Measurements from ENCODE around the gene ZNF613. TPM values are rescaled to one million over a fixed set of nuclear protein-coding genes. Genes with fewer than 3 reads are reported as not detected.
A peak's percentile ranks its signal among the peaks of the same experiment; 100 is the strongest.
"Not testable (repeated sequence)": the region's sequence is repeated elsewhere in the genome, so short reads cannot be mapped to it uniquely, and the experiment has no call there.

The ZNF613 gene
- total and polyA plus RNA-seq, 2 donors (not counting 1 experiment from before 2014, with no cell fraction given): 4.6 to 11.2 TPM

DNA sequence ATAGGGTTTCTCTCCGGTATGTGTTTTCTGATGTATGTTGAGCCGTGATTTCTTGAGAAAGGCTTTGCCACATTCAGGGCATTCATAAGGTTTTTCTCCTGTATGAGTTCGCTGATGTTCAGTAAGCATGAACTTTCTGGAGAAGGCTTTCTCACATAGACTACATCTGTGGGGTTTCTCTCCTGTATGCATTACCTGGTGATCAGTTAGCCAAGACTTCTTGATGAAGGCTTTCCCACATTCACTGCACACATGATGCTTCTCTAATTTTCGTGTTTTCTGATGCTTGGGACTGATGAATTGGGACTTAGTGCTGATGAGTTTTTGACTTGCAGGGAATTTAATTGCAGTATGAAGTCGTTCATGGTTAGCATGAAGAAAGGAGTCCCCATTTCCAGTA, 38.3 kb downstream of the ZNF613 start:
- Histone ChIP-seq H3K4me3 (replicated peaks in 1 of 4; ENCODE audit: control extremely low read depth in 1 of 4, insufficient read depth in 1 of 4, low read depth in 3 of 4, low read length in 4 of 4) (no peak overlapping the region), H3K79me2 (ENCODE audit: control insufficient read depth, insufficient read depth, low read length) (no peaks in the 10 kb centered on the region), H3K9ac (ENCODE audit: insufficient read depth, low read length) (no peak overlapping the region), H3K4me1 (ENCODE audit: control insufficient read depth, extremely low read depth, insufficient read depth, low read length) (no peaks in the 10 kb centered on the region), H3K4me2 (ENCODE audit: extremely low read depth, insufficient read depth, low read length) (no peak overlapping the region), H4K20me1 (ENCODE audit: control insufficient read depth, extremely low read depth, insufficient read depth, low read length) (no peaks in the 10 kb centered on the region), H2AFZ (ENCODE audit: low read length) (no peak overlapping the region), H3K9me3 (ENCODE audit: control insufficient read depth, insufficient read depth, low read depth, low read length) (peaks cover 3% of the 10 kb centered on the region), H3K27me3 (ENCODE audit: control insufficient read depth, insufficient read depth, low read length) (no peaks in the 10 kb centered on the region), H3K36me3 (ENCODE audit: control insufficient read depth, insufficient read depth, low read length) (peaks cover 18% of the 10 kb centered on the region), H3K27ac (ENCODE audit: insufficient read depth, low read length) (no peak overlapping the region)
- no peak for DNase-seq (ENCODE audit: low read depth in 2 of 2)
- no peak for TF ChIP-seq EZH2 (IDR thresholded peaks at IDR 0.05; ENCODE audit: low read length, missing control alignments)
- TF ChIP-seq, protein P1, sequence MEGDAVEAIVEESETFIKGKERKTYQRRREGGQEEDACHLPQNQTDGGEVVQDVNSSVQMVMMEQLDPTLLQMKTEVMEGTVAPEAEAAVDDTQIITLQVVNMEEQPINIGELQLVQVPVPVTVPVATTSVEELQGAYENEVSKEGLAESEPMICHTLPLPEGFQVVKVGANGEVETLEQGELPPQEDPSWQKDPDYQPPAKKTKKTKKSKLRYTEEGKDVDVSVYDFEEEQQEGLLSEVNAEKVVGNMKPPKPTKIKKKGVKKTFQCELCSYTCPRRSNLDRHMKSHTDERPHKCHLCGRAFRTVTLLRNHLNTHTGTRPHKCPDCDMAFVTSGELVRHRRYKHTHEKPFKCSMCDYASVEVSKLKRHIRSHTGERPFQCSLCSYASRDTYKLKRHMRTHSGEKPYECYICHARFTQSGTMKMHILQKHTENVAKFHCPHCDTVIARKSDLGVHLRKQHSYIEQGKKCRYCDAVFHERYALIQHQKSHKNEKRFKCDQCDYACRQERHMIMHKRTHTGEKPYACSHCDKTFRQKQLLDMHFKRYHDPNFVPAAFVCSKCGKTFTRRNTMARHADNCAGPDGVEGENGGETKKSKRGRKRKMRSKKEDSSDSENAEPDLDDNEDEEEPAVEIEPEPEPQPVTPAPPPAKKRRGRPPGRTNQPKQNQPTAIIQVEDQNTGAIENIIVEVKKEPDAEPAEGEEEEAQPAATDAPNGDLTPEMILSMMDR (conservative IDR thresholded peaks at IDR 0.05 in 1 of 2, IDR thresholded peaks at IDR 0.05 in 1 of 2; ENCODE audit: low read depth in 1 of 2, low read length in 2 of 2): no peak

DNA sequence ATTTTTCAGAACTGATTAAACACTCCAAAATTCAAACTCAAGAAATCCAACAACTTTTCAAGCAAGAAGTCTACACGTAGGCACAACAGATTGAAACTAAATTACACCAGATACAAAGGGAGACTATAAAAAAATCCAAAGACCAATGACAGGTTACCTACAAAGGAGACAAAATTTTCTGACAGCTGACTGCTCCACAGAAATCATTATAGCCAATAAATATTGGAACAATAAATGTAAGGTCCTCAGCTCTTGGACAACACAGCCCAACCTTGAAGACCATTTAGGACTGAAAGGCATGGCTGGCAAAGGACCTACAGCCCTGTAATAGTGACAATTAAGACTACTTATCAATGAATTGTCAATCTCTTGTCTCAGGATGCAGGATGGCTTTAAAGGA, 43.4 kb downstream of the ZNF613 start:
- no peaks in the 10 kb centered on the region for H4K20me1 ChIP-seq (ENCODE audit: control insufficient read depth, extremely low read depth, insufficient read depth, low read length)
- peaks cover 12% of the 10 kb centered on the region for H3K36me3 ChIP-seq (ENCODE audit: control insufficient read depth, insufficient read depth, low read length)
- no peak overlapping the region for H3K9ac ChIP-seq (ENCODE audit: insufficient read depth, low read length)
- no peak for TF ChIP-seq EZH2 (IDR thresholded peaks at IDR 0.05; ENCODE audit: low read length, missing control alignments)
- TF ChIP-seq, protein P1 (conservative IDR thresholded peaks at IDR 0.05 in 1 of 2, IDR thresholded peaks at IDR 0.05 in 1 of 2; ENCODE audit: low read depth in 1 of 2, low read length in 2 of 2): no peak
- no peaks in the 10 kb centered on the region for H3K9me3 ChIP-seq (ENCODE audit: control insufficient read depth, insufficient read depth, low read depth, low read length)
- DNase-seq (ENCODE audit: low read depth in 2 of 2): no peak
- H3K4me2 ChIP-seq (ENCODE audit: extremely low read depth, insufficient read depth, low read length): no peak overlapping the region
- H3K4me1 ChIP-seq (ENCODE audit: control insufficient read depth, extremely low read depth, insufficient read depth, low read length): no peaks in the 10 kb centered on the region
- no peaks in the 10 kb centered on the region for H3K79me2 ChIP-seq (ENCODE audit: control insufficient read depth, insufficient read depth, low read length)
- H2AFZ ChIP-seq (ENCODE audit: low read length): no peak overlapping the region
- no peak overlapping the region for H3K4me3 ChIP-seq (replicated peaks in 1 of 4; ENCODE audit: control extremely low read depth in 1 of 4, insufficient read depth in 1 of 4, low read depth in 3 of 4, low read length in 4 of 4)
- no peak overlapping the region for H3K27ac ChIP-seq (ENCODE audit: insufficient read depth, low read length)
- H3K27me3 ChIP-seq (ENCODE audit: control insufficient read depth, insufficient read depth, low read length): no peaks in the 10 kb centered on the region

DNA sequence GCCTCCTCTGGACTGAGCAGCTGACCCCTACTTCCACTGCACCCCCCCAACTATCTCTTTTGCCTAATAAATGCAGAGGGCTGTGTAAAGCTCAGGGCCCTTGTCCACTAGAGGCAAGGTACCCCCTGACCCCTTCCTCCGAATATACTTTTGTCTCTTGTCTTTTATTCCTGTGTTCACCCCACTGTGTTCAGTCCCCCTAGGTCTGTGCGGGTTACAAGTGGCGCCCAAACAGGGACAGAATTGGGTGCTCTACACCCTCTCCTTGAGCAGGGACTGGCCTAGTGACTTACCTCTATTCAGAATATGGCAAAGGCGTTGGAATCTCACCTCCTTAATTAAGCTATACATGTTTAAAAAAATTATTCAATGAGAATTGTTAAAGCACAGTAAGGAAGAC, 44.4 kb downstream of the ZNF613 start:
- no peaks in the 10 kb centered on the region for H3K9me3 ChIP-seq (ENCODE audit: control insufficient read depth, insufficient read depth, low read depth, low read length)
- H3K27me3 ChIP-seq (ENCODE audit: control insufficient read depth, insufficient read depth, low read length): no peaks in the 10 kb centered on the region
- no peak overlapping the region for H3K9ac ChIP-seq (ENCODE audit: insufficient read depth, low read length)
- TF ChIP-seq EZH2 (IDR thresholded peaks at IDR 0.05; ENCODE audit: low read length, missing control alignments): no peak
- TF ChIP-seq, protein P1 (conservative IDR thresholded peaks at IDR 0.05 in 1 of 2, IDR thresholded peaks at IDR 0.05 in 1 of 2; ENCODE audit: low read depth in 1 of 2, low read length in 2 of 2): no peak
- no peaks in the 10 kb centered on the region for H3K79me2 ChIP-seq (ENCODE audit: control insufficient read depth, insufficient read depth, low read length)
- no peak overlapping the region for H3K4me2 ChIP-seq (ENCODE audit: extremely low read depth, insufficient read depth, low read length)
- H4K20me1 ChIP-seq (ENCODE audit: control insufficient read depth, extremely low read depth, insufficient read depth, low read length): no peaks in the 10 kb centered on the region
- no peak overlapping the region for H3K4me3 ChIP-seq (replicated peaks in 1 of 4; ENCODE audit: control extremely low read depth in 1 of 4, insufficient read depth in 1 of 4, low read depth in 3 of 4, low read length in 4 of 4)
- H3K4me1 ChIP-seq (ENCODE audit: control insufficient read depth, extremely low read depth, insufficient read depth, low read length): no peaks in the 10 kb centered on the region
- H3K27ac ChIP-seq (ENCODE audit: insufficient read depth, low read length): no peak overlapping the region
- H3K36me3 ChIP-seq (ENCODE audit: control insufficient read depth, insufficient read depth, low read length): peaks cover 12% of the 10 kb centered on the region
- no peak overlapping the region for H2AFZ ChIP-seq (ENCODE audit: low read length)
- DNase-seq (ENCODE audit: low read depth in 2 of 2): peak; percentile 28 to 30

DNA sequence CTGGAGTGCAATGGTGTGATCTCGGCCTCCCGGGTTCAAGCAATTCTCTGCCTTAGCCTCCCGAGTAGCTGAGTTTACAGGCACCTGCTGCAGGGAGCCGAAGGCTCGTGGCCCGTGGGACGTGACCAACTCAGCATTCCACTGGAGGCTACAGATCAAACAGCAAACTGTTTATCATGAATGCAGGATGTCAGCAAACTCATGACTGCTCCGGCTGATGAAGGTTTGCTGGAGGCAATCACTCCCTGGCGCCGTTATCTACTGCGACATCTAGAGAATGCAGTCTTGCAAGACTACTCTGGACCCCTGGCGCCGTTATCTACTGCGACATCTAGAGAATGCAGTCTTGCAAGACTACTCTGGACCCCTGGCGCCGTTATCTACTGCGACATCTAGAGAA, 48.5 kb downstream of the ZNF613 start:
- H2AFZ ChIP-seq (ENCODE audit: low read length); H3K36me3 ChIP-seq (ENCODE audit: control insufficient read depth, insufficient read depth, low read length); H3K27me3 ChIP-seq (ENCODE audit: control insufficient read depth, insufficient read depth, low read length); H3K79me2 ChIP-seq (ENCODE audit: control insufficient read depth, insufficient read depth, low read length); H4K20me1 ChIP-seq (ENCODE audit: control insufficient read depth, extremely low read depth, insufficient read depth, low read length); H3K4me2 ChIP-seq (ENCODE audit: extremely low read depth, insufficient read depth, low read length); H3K9me3 ChIP-seq (ENCODE audit: control insufficient read depth, insufficient read depth, low read depth, low read length); H3K4me3 ChIP-seq (replicated peaks in 1 of 4; ENCODE audit: control extremely low read depth in 1 of 4, insufficient read depth in 1 of 4, low read depth in 3 of 4, low read length in 4 of 4); H3K9ac ChIP-seq (ENCODE audit: insufficient read depth, low read length); DNase-seq (ENCODE audit: low read depth in 2 of 2); H3K4me1 ChIP-seq (ENCODE audit: control insufficient read depth, extremely low read depth, insufficient read depth, low read length); H3K27ac ChIP-seq (ENCODE audit: insufficient read depth, low read length): not testable (repeated sequence)

All from fibroblast of lung (primary cell).